ENCODE measurements around the gene CTIF.

The CTIF gene

GRCh38 chr18:48623468-48624235, 84.8 kb downstream of the CTIF start:
- DNase-seq: no peak

DNA sequence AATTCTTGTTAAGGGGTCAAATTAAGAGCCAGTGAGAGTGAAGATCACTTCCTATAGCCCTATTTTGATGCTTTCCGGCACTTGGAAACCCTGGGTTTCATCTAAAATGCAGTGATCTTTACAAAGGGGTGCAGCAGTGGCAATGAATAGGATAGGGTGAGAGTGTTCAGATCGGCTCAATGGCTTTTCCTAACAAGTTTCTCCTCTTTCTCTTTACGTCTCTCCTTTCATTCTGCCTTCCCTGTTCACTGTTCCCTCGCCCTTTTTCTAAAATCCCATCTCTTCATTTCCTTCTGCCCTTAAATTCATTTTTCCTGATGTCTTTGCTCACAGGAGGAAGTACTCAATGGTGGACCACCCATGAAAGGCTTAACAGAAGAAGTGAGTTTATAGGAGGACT, 86.0 kb downstream of the CTIF start:
- DNase-seq: no peak

DNA sequence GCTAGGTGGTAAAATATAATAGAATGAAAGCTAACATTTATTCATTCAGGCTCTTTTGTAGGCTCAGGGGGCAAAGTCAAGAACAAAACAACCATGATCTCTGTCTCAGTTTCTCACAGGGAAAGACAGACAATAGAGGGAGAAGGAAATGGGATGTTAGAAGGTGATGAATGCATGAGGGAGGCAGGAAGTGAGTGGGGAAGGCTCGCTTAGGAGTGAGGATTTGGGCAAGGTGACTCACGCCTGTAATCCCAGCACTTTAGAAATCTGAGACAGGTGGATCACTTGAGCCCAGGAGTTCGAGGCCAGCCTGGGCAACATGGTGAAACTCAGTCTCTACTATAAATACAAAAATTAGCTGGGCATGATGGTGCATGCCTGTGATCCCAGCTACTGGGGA, 88.4 kb downstream of the CTIF start:
- DNase-seq: no peak

- no peak for DNase-seq
These were observed 91.0 kb downstream of the CTIF start for GRCh38 chr18:48629730-48630324.

DNA sequence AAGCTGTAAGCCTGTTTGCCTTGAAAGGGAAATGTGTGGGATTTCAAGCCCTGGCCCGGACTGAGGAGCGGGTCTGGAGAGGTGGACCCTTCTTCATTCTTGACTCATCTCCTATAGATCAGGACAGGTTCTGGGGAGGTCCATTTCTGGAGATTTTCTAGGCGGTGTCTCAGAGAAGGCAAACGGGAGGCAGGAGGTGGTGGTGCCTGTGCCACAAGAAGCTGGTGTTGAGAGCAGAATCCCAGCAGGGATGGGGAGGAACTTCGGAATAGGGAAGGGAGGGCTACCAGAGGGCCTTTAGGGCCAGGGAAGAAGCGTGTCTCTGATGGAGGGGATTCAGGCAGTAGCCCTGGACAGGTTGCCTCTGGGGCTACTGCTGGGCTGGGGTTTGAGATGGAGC, 93.0 kb downstream of the CTIF start:
- no peak for DNase-seq

DNA sequence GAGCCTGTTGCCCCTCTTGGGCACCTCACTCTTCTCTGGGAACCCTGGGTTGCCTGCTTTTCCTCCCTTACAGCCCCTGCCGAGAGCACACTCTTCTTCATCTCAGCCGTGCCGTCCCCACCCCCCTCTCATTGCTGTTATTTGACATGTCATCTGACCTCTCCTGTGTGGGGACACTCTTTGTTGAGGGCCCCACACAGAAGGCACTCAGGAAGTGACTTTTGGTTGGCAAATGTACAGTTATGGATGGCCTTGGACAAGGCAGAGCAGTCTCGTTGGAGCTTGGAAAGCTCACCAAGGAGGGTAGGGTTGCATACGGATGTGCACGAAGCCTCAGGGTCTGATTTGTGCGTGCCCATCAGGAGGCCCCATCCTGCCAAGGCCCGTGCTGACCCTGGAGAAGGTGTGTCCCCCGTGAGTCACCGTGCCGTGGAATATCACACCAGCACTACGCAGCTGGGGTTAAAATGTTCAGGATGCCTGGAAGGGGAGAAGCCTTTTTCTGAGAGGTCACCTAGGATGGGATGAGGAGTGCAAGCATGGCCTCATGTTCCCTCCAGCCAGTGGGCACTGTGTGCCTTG, 93.9 kb downstream of the CTIF start:
- DNase-seq: no peak

DNA sequence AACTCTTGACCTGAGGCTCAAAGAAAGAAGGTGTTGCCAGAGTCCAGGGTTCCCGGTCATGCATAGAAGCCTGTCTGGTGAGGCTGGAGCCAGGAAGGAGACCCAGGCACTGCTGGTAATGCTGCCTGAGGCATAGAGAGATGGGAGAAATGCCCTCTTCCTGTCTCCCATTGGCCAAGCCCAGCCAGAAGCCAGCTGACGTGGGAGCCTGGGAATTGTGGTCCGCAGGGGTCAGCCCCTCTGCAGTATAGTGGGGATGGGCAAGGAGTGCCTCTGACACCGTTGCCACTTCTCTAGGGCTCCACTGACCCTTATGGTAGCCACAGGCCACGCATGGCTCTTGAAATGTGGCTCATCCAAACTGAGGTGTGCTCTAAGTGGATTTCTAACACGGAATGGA, 95.7 kb downstream of the CTIF start:
- DNase-seq: no peak

- no peak for DNase-seq
These were observed 96.1 kb downstream of the CTIF start for GRCh38 chr18:48634975-48635374.

- no peak for DNase-seq
These were observed 97.0 kb downstream of the CTIF start for GRCh38 chr18:48635806-48636205.

- no peak for DNase-seq
These were observed 97.6 kb downstream of the CTIF start for GRCh38 chr18:48636436-48636835.

DNA sequence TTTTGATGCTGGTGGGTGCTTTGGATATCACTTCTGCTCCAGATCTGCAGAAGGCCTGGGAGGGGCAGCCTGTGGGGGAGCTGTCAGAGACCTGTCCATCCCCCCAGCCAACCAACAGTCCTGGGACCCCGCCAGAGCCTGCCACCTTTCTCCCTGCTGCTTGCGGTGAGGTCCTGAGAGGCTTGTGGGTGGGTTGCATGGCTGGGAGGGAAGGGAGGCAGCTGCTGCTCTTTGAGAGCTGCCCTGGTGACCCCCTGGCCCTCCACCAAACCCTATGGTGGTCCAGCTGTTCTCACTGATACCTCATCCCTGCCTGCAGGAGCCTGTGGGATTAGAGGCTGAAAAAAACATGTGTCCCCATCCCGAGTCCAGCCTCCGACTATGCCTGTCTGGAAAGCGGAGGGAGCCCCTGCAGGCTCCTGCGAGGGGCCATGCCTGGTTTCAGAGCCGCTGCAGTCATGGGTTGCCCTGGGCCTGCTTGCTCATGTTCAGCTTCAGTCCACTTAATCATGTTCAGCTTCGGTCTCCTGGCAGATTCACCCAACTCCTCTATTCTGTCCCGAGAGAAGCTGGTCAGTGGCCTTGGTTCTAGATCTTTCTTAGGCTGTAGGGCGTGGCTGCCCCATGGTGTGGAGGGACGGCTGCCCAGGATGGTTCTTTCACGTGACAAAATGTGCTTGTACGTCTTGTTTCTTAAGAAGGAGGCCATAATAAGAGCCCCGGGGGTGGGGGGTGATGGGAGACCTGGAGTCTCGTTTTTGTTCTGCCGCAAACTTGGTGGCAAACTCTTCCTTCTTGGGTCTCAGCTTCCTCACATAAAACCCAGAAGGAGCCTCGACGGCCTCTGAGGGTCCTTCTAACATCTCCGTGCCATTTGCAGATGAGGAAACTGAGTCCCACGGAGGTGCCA, 98.5 kb downstream of the CTIF start:
- no peak for DNase-seq

DNA sequence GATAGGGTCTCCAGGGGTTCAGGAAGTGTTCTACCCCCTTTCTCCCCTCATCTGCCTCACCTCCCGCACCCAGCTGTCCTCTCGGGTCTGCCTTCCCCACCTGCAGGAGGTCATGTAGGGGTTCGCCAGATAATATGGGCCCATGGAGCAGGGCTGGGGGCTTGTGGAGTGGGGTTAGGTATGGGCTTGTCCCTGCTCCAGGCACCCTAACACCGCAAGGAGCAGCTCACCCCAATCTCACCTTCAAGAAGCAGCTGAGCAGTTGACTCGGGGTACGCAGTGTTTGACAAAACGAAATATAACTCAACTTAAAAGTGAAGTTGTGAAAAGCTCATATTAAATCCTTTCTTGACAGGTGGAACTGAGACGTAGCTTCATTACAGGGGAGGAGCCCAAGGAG, 99.6 kb downstream of the CTIF start:
- no peak for DNase-seq

DNA sequence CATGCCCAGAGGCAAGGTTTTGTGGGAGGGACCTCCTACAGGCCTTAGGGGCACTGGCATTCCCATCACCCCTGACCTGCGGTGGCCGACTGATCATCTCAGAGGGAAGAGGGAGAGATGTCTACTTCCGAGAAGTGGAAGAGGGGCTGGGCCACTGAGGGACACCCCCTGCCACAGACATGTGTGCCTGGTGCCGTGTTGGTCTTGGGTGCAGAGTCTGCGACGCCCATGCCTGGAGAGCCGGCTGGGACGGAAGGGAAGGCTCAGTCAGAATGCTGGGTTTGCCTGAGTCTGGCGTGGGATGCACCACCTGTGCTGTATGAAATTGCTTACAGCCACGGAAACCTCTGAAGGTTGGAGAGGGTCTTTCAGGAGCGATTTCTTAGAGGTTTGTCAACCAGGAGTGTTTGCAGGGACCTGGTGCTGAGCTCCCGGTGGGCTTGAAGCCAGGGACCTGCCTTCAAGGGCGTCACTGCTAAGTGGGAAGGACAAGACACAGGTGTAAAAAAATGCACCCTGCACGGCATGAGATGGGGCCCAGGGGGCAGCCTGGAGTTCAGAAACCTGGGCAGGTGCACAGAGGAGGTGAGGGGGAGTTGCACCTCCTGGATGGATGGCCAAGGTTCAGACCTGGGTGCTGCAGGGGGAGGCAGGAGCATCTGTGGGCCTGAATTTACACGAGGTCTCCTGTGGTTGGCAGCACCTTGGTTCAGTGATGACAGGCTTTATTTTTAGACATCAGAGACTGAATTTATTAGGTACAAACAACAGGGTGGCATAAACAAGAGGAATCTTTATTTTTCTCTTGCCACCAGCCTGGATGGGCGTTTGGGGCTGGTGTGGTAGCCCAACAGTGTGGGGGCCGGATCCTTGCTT, 100.3 kb downstream of the CTIF start:
- no peak for DNase-seq

DNA sequence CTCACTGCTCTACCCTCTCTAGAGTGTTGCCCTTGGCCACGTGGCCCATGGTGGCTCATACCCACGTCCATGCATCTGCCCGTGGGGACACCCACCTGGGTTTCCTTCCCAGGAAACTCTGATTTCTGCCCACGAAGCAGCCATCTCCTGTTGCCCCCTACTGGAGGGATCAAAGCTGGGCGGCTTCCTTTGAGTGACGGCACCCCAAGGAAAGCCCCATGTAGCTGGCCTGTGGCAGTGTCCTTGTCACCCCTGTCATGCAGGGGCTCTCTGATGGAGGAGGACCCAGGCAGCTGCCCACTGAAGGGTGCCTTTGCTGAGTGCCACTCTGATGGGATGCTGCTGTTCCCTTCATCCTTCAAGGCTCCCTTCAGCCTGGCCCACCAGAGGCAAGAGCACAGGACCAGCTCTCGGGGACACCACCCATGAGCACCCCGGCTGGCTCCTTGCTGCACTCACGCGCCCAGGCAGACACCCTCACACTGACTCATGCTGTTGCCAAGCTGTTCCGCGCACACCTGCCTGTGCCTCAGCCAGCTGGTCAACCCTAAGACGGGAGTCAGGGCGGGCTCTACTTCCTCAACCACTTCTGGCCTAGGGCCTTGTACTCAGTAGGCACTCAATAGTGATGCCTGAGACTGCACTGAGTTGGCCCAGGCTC, 101.1 kb downstream of the CTIF start:
- no peak for DNase-seq

DNA sequence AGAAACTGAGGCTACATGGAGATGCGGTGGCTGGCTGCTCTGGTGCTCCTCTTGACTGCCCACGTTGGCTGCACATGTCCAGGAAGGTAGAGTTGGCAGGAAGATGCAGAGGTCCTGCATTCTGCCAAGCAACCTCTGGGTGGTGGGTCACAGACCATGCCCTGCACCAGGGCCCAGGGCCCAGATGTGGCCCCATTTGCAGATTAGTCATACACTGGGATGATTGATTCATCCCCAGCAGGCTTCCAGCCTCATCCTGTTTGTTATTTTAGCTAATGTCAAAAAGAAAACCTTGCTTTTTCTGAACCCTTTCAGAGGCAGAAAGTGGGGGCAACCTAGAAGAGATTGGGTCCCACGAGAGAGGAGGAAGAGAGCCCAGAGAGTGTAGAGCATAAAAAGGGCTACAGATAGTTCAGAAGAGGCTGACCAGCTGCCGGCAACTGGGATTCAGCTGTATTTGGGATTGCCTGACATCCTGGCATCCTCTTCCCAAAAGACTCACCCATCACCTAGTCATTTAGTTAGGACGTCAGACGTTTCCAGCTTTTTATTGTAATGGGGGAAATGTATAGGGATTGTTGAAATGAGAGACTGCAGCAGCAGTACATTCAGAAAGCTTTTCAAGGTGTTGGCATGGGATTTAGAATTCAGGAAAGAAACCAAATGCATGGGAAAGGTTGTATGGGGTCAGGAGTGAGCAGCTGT, 101.9 kb downstream of the CTIF start:
- DNase-seq: no peak

- DNase-seq: no peak
These were observed 103.2 kb downstream of the CTIF start for GRCh38 chr18:48641981-48642380.

- DNase-seq: no peak
These were observed 103.7 kb downstream of the CTIF start for GRCh38 chr18:48642503-48642902.

DNA sequence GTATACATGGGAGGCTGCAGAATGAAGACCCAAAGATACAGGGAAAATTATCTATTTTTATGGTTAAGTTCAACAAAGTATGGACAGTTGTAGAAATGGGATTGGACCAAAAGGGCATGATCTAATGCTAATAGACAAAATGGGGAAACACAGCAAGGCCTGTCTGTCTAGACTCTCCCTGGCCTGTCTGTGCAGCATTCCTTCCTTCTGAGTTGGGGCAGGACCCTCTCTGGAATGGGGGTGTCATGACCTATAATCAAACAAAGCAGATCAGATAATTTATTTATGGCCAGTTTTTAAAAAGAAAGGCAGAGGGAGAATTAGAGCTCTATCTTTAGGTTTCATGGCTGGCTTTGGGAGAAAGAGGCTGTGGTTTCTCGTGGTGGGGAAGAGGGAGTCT, 104.4 kb downstream of the CTIF start:
- no peak for DNase-seq

DNA sequence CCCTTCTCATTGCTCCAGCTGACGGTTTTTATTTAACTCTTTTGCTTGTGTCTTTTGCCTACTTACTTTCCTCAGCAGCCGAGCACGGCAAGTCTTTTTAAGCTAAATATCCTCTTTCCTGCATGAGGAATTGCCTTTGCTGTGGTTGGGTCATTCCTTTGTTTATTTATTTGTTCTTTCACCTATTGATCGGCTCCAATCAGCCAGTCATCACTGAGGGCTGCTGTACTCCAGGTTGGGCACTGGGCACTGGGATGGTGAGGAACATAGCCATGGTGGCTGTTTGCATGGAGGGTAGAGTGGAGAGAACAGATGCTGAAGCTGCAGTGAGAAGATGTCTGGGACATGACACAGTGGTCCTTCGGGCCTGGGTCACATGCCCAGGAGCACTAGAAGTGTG, 105.2 kb downstream of the CTIF start:
- no peak for DNase-seq

- DNase-seq: no peak
These were observed 106.7 kb downstream of the CTIF start for GRCh38 chr18:48645427-48646002.

DNA sequence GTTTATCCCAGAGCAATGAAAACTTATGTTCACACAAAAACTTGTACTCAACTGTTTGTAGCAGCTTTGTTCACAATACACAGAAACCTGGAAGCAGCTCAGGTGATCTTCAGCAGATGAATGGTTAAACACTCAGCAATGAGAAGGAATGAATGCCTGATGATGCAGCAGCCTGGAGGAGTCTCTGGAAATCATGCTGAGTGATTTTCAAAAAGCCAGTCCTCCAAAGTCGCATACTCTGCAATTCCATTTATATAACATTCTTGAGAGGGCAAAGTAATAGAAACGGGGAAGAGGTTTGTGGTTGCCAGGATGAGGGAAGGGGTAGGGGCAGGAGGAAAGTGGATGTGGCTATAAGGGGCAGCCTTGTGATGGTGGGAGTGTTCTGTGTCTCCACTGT, 108.1 kb downstream of the CTIF start:
- DNase-seq: no peak
